Activated naive CD4-positive, alpha-beta T cell treated with anti-CD3 and anti-CD28 coated beads, Interleukin-2, amount 50 U/mL, for 72 hours (primary cell): ENCODE data around the gene GIMAP8. TPM values are rescaled to one million over a fixed set of nuclear protein-coding genes. Genes with fewer than 3 reads are reported as not detected.
"Not testable (repeated sequence)": the region's sequence is repeated elsewhere in the genome, so short reads cannot be mapped to it uniquely, and the experiment has no call there.

Source experiments
- ATAC-seq, 2 donors: fragments of 150-1000 bp; cut with Tn5 transposase; 2 replicates each; pipeline ENCODE4 v1.10.0; 2021; ENCODE audit warnings: mild to moderate bottlenecking in 2 of 2, moderate library complexity in 2 of 2
- DNase-seq, 2 donors: peaks; one replicate each; pipeline ENCODE4 v3.0.0; 2021 to 2022; ENCODE audit warnings: low spot score in 2 of 2
- H3K27ac Mint-ChIP-seq, 2 donors: one replicate each; pipeline ENCODE4 v1.8.0; 2022; ENCODE audit warnings: mild to moderate bottlenecking in 2 of 2, mixed read lengths in 2 of 2
- H3K36me3 Mint-ChIP-seq, 2 donors: one replicate each; pipeline ENCODE4 v1.8.0; 2022; ENCODE audit warnings: mixed read lengths in 2 of 2
- H3K9me3 Mint-ChIP-seq, 2 donors: one replicate each; pipeline ENCODE4 v1.8.0; 2022; ENCODE audit warnings: mixed read lengths in 2 of 2
- total RNA-seq, 2 donors: library from RNA; stranded (reverse); gene quantifications; one replicate each; pipeline ENCODE4 v1.2.3, GENCODE V29; 2022

Gene GIMAP8
- total RNA-seq, 2 donors from 2014 or later: 13.5 to 17.7 TPM

GRCh38 chr7:150447966-150448788, 2.3 kb upstream of the GIMAP8 start:
- DNase-seq (no peak), ATAC-seq (peak; percentile 8 to 12)
- Mint-ChIP-seq H3K36me3 (peaks cover 22% of the 10 kb centered on the region in 2 donors), H3K9me3 (no peaks in the 10 kb centered on the region), H3K27ac (peak overlapping the region; percentile 95 to 97)

GRCh38 chr7:150448789-150449147, 1.7 kb upstream of the GIMAP8 start:
- ATAC-seq (peak; percentile 53 to 60), DNase-seq (peak; percentile 85 to 89)
- Mint-ChIP-seq H3K36me3 (peaks cover 27 to 28% of the 10 kb centered on the region in 2 donors), H3K27ac (peak overlapping the region; percentile 95 to 97), H3K9me3 (peaks cover 0 to 4% of the 10 kb centered on the region in 2 donors)

- Mint-ChIP-seq H3K27ac (peak overlapping the region; percentile 95 to 97), H3K36me3 (peaks cover 34% of the 10 kb centered on the region in 2 donors), H3K9me3 (peaks cover 5 to 10% of the 10 kb centered on the region in 2 donors)
- DNase-seq (no peak), ATAC-seq (no peak)
Observed at GRCh38 chr7:150449206-150449952, 1.1 kb upstream of the GIMAP8 start.

DNA sequence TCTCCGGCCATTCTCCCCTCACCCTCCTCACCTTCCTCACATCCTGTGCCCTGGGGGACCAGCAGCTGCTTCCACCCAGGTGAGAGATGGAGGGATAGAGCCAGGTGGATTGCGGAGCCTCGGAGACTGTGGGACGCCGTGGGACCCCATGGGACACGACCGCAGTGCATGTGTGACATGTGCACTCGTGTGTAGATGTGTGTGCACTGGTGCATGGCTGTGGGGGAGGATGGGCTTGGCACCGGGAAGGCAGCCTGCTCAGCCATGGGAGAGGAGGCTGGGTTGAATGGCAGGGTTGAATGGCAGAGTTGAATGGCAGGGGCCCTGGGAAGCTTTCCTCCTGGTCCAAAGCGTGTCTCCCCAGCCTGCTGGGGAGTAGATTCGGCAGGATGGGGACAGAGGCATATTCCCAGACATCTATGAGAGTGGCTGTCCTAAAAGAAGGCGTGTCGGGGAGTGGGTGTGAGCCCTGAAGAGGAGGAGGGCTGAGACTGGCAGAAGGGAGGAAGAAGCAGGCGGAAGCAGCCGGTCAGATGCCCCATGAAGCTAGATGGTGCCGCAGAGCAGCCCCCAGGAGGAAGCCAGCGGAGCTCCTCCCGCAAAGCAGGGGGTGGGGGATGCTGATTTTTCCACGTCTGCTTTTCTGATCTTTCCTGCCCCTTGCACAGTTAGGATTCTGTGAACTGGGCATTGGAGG, 815 bp downstream of the GIMAP8 start:
- DNase-seq (peak; percentile 51 to 75), ATAC-seq (peak; percentile 47 to 60)
- Mint-ChIP-seq H3K9me3 (peaks cover 11 to 14% of the 10 kb centered on the region in 2 donors), H3K36me3 (peaks cover 45 to 52% of the 10 kb centered on the region in 2 donors), H3K27ac (peak overlapping the region; percentile 95 to 97)

- peaks cover 14 to 18% of the 10 kb centered on the region in 2 donors for H3K9me3 Mint-ChIP-seq
- no peak for DNase-seq
- H3K36me3 Mint-ChIP-seq: peaks cover 45 to 59% of the 10 kb centered on the region in 2 donors
- peak; percentile 10 to 47 for ATAC-seq
- peak overlapping the region; percentile 95 to 97 for H3K27ac Mint-ChIP-seq
Observed at GRCh38 chr7:150451833-150452461, 1.5 kb downstream of the GIMAP8 start.

GRCh38 chr7:150453181-150453580, 2.8 kb downstream of the GIMAP8 start:
- peaks cover 14 to 18% of the 10 kb centered on the region in 2 donors for H3K9me3 Mint-ChIP-seq
- ATAC-seq: no peak
- DNase-seq: no peak
- H3K27ac Mint-ChIP-seq: peak overlapping the region; percentile 89 to 95
- H3K36me3 Mint-ChIP-seq: peaks cover 45 to 72% of the 10 kb centered on the region in 2 donors

DNA sequence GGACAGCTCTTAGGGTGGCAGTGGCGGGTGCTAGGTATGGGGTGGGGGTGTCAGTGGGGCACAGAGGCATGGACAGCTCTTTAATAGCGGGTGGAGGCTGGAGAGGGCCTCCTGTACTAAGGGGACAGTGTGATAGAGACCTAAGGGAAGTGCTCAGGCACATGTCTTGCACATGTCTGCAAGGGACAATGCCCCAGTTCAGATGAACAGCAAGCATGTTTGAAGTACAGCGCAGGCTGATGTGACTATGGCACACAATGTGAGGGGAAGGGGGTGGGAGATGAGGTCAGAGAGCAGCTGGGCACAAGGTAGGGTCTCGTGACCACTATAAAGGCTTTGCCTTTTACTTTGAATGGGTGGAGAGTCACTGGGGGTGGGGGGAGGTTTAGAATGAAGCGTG, 3.5 kb downstream of the GIMAP8 start:
- ATAC-seq: no peak
- Mint-ChIP-seq H3K9me3 (peaks cover 14 to 18% of the 10 kb centered on the region in 2 donors), H3K36me3 (peaks cover 45 to 75% of the 10 kb centered on the region in 2 donors), H3K27ac (peak overlapping the region; percentile 82 to 95)
- no peak for DNase-seq

GRCh38 chr7:150457064-150457463, 6.6 kb downstream of the GIMAP8 start:
- H3K27ac Mint-ChIP-seq, ATAC-seq, DNase-seq: not testable (repeated sequence)
- Mint-ChIP-seq H3K9me3 (peaks cover 23 to 27% of the 10 kb centered on the region in 2 donors), H3K36me3 (peaks cover 55 to 93% of the 10 kb centered on the region in 2 donors)

DNA sequence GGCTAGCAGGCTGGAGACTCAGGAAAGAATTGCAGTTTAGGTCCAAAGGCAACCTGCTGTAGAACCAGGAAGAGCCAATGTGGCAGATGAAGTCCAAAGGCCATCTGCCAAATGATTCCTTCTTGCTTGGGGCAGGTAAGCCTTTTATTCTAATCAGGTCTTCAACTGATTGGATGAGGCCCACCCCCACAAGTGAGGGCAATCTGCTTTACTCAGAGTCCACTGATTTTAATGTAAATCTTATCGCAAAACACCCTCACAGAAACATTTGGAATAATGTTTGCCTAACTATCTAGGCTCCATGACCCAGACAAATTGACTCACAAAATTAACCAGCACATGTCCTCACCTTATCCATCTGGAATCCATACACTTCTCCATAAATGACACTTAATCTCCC, 7.8 kb downstream of the GIMAP8 start:
- no peak for DNase-seq
- peaks cover 35% of the 10 kb centered on the region in 2 donors for H3K9me3 Mint-ChIP-seq
- H3K27ac Mint-ChIP-seq: peak overlapping the region in 1 of 2 donors; percentile 14
- peaks cover 59 to 95% of the 10 kb centered on the region in 2 donors for H3K36me3 Mint-ChIP-seq
- ATAC-seq: no peak

DNA sequence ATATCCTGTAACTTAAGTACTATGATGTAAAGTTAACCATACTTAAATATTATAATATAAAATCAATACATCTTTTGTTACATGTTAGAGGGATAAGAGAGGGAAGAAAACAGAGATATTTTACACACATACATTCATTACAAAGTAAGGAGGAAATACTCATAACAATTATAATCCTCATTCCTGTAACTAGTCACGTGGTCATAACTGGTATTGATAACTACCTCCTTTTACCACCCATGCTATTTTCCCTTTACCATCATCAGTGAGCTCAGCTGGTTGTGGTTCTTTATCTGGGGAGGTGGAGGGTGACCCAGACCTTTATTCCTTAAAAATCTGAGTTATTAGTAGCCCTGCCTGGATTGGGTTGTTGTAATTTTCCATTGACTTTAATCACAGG, 8.3 kb downstream of the GIMAP8 start:
- H3K9me3 Mint-ChIP-seq: peaks cover 37 to 38% of the 10 kb centered on the region in 2 donors

GRCh38 chr7:150461520-150461919, 11.1 kb downstream of the GIMAP8 start:
- ATAC-seq: no peak
- DNase-seq: no peak
- peaks cover 43 to 79% of the 10 kb centered on the region in 2 donors for H3K36me3 Mint-ChIP-seq
- H3K9me3 Mint-ChIP-seq: peaks cover 21 to 27% of the 10 kb centered on the region in 2 donors
- H3K27ac Mint-ChIP-seq: peak overlapping the region in 1 of 2 donors; percentile 20

More for the DNA sequence above, 8.3 kb downstream of the GIMAP8 start:
- Mint-ChIP-seq H3K36me3 (peaks cover 59 to 95% of the 10 kb centered on the region in 2 donors), H3K27ac (no peak overlapping the region)
- ATAC-seq: peak; percentile 11 to 43
- no peak for DNase-seq

DNA sequence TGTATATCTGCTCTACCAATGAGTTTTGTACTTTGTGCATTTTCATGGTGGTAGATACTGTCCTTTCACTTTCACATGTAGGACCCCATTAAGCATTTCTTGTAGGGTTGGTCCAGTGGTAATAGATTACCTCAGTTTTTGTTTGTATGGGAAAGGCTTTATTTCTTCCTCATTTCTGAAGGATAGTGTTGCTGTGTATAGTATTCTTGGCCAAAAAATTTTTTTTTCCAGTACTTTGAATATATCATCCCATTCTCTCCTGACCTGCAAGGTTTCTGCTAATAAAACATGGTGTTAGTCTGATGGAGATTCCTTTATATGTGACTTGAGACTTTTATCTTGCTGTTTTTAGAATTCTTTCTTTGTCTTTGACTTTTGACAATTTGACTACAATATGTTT, 12.0 kb downstream of the GIMAP8 start:
- H3K27ac Mint-ChIP-seq: no peak overlapping the region
- no peak for DNase-seq
- peaks cover 21 to 27% of the 10 kb centered on the region in 2 donors for H3K9me3 Mint-ChIP-seq
- peaks cover 48 to 77% of the 10 kb centered on the region in 2 donors for H3K36me3 Mint-ChIP-seq
- ATAC-seq: no peak

- Mint-ChIP-seq H3K27ac (peak overlapping the region in 1 of 2 donors; percentile 70), H3K9me3 (peaks cover 21 to 27% of the 10 kb centered on the region in 2 donors), H3K36me3 (peaks cover 58 to 76% of the 10 kb centered on the region in 2 donors)
- DNase-seq (no peak), ATAC-seq (peak in 1 of 2 donors; percentile 73)
Observed at GRCh38 chr7:150463461-150463860, 13.0 kb downstream of the GIMAP8 start.

DNA sequence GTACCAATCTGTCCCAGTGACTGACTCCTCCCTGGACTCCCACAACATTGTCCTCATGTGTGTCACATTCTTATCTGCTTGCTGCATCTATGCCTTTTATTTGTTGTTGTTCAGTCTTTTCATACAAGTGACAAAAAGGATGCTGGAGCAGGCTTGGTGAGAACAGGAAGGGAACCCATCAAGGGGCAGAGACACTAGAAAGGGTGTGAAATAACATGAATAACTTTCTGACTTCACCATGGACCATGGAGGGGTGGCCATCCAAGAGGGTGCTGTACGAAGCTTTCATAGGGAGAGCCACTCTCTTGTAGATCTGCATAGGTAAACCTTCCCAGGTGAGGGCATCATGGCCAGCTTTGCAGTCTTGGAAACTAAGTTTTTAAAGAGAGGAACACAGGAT, 14.5 kb downstream of the GIMAP8 start:
- Mint-ChIP-seq H3K9me3 (peaks cover 21 to 27% of the 10 kb centered on the region in 2 donors), H3K27ac (peak overlapping the region in 1 of 2 donors; percentile 55), H3K36me3 (peaks cover 50 to 72% of the 10 kb centered on the region in 2 donors)
- ATAC-seq (no peak), DNase-seq (no peak)

DNA sequence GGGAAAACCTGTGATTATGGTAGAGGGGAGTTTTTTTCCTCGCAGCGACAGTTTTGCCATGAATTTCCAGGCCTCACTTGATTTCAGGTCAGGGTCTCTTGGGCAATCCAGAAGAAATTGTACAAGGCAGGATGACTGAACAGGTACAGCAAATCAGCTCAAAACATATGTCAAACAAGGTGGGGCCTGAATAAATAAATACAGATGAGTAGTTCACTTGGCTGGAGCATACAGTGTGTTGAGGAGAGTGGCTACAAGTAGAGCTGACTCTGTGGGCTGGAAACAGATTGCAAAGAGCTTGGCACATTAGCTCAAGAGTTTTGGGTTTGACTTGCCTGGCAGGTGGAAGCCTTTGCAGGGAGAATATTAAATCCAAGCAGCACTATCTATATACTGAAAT, 15.0 kb downstream of the GIMAP8 start:
- H3K27ac Mint-ChIP-seq: peak overlapping the region in 1 of 2 donors; percentile 55
- no peak for DNase-seq
- H3K9me3 Mint-ChIP-seq: peaks cover 21 to 24% of the 10 kb centered on the region in 2 donors
- no peak for ATAC-seq
- H3K36me3 Mint-ChIP-seq: peaks cover 47 to 67% of the 10 kb centered on the region in 2 donors

- DNase-seq: no peak
- Mint-ChIP-seq H3K36me3 (peaks cover 40 to 57% of the 10 kb centered on the region in 2 donors), H3K9me3 (peaks cover 19 to 21% of the 10 kb centered on the region in 2 donors), H3K27ac (peak overlapping the region in 1 of 2 donors; percentile 56)
- no peak for ATAC-seq
Observed at GRCh38 chr7:150466477-150466876, 16.0 kb downstream of the GIMAP8 start.
